ENCODE measurements around the gene OLFM3.
A peak's percentile ranks its signal among the peaks of the same experiment; 100 is the strongest.

The OLFM3 gene

GRCh38 chr1:101996825-101997465 is at the start of gene OLFM3:
OLFM3 (minus strand) TSS chr1:101996926.
- Histone ChIP-seq H3K9me3 (ENCODE audit: control insufficient read depth, insufficient read depth, low read length) (no peaks in the 10 kb centered on the region), H3K27me3 (ENCODE audit: control insufficient read depth, insufficient read depth, low read length) (peaks cover 17% of the 10 kb centered on the region), H3K27ac (ENCODE audit: low read depth, low read length) (no peak within 1 kb of the TSS), H3K4me3 (ENCODE audit: low read depth, low read length) (peak within 1 kb of the TSS; percentile 71), H3K4me1 (ENCODE audit: control insufficient read depth, insufficient read depth, low read length) (no peaks in the 10 kb centered on the region), H3K9ac (ENCODE audit: low read depth, low read length) (no peak within 1 kb of the TSS), H3K36me3 (ENCODE audit: control insufficient read depth, insufficient read depth, low read length) (no peaks in the 10 kb centered on the region)

- Histone ChIP-seq H3K4me1 (ENCODE audit: control insufficient read depth, insufficient read depth, low read length) (no peaks in the 10 kb centered on the region), H3K9ac (ENCODE audit: low read depth, low read length) (no peak overlapping the region), H3K4me3 (ENCODE audit: low read depth, low read length) (no peak overlapping the region), H3K36me3 (ENCODE audit: control insufficient read depth, insufficient read depth, low read length) (no peaks in the 10 kb centered on the region), H3K27ac (ENCODE audit: low read depth, low read length) (no peak overlapping the region), H3K27me3 (ENCODE audit: control insufficient read depth, insufficient read depth, low read length) (no peaks in the 10 kb centered on the region), H3K9me3 (ENCODE audit: control insufficient read depth, insufficient read depth, low read length) (no peaks in the 10 kb centered on the region)
Measured at GRCh38 chr1:102045752-102046151, 49.0 kb upstream of the OLFM3 start.

- H3K9ac ChIP-seq (ENCODE audit: low read depth, low read length), result no peak overlapping the region
- H3K27me3 ChIP-seq (ENCODE audit: control insufficient read depth, insufficient read depth, low read length), result no peaks in the 10 kb centered on the region
- H3K4me3 ChIP-seq (ENCODE audit: low read depth, low read length), result no peak overlapping the region
- no peaks in the 10 kb centered on the region for H3K4me1 ChIP-seq (ENCODE audit: control insufficient read depth, insufficient read depth, low read length)
- no peak overlapping the region for H3K27ac ChIP-seq (ENCODE audit: low read depth, low read length)
- H3K36me3 ChIP-seq (ENCODE audit: control insufficient read depth, insufficient read depth, low read length), result no peaks in the 10 kb centered on the region
- no peaks in the 10 kb centered on the region for H3K9me3 ChIP-seq (ENCODE audit: control insufficient read depth, insufficient read depth, low read length)
Measured at GRCh38 chr1:102032534-102032933, 35.8 kb upstream of the OLFM3 start.

GRCh38 chr1:102019530-102019929 is 22.8 kb upstream of the OLFM3 start:
- H3K9me3 ChIP-seq (ENCODE audit: control insufficient read depth, insufficient read depth, low read length), result no peaks in the 10 kb centered on the region
- H3K9ac ChIP-seq (ENCODE audit: low read depth, low read length), result no peak overlapping the region
- H3K27me3 ChIP-seq (ENCODE audit: control insufficient read depth, insufficient read depth, low read length), result no peaks in the 10 kb centered on the region
- no peaks in the 10 kb centered on the region for H3K4me1 ChIP-seq (ENCODE audit: control insufficient read depth, insufficient read depth, low read length)
- no peaks in the 10 kb centered on the region for H3K36me3 ChIP-seq (ENCODE audit: control insufficient read depth, insufficient read depth, low read length)
- no peak overlapping the region for H3K4me3 ChIP-seq (ENCODE audit: low read depth, low read length)
- no peak overlapping the region for H3K27ac ChIP-seq (ENCODE audit: low read depth, low read length)

GRCh38 chr1:102015728-102016127 is 19.0 kb upstream of the OLFM3 start:
- H3K4me3 ChIP-seq (ENCODE audit: low read depth, low read length), result no peak overlapping the region
- H3K4me1 ChIP-seq (ENCODE audit: control insufficient read depth, insufficient read depth, low read length), result no peaks in the 10 kb centered on the region
- H3K9ac ChIP-seq (ENCODE audit: low read depth, low read length), result no peak overlapping the region
- H3K27me3 ChIP-seq (ENCODE audit: control insufficient read depth, insufficient read depth, low read length), result no peaks in the 10 kb centered on the region
- H3K27ac ChIP-seq (ENCODE audit: low read depth, low read length), result no peak overlapping the region
- no peaks in the 10 kb centered on the region for H3K36me3 ChIP-seq (ENCODE audit: control insufficient read depth, insufficient read depth, low read length)
- no peaks in the 10 kb centered on the region for H3K9me3 ChIP-seq (ENCODE audit: control insufficient read depth, insufficient read depth, low read length)

GRCh38 chr1:102002057-102002456 is 5.3 kb upstream of the OLFM3 start:
- Histone ChIP-seq H3K27ac (ENCODE audit: low read depth, low read length) (no peak overlapping the region), H3K27me3 (ENCODE audit: control insufficient read depth, insufficient read depth, low read length) (peaks cover 9% of the 10 kb centered on the region; the same call in 1 of the 2 replicates), H3K4me3 (ENCODE audit: low read depth, low read length) (no peak overlapping the region), H3K9me3 (ENCODE audit: control insufficient read depth, insufficient read depth, low read length) (no peaks in the 10 kb centered on the region), H3K9ac (ENCODE audit: low read depth, low read length) (no peak overlapping the region), H3K4me1 (ENCODE audit: control insufficient read depth, insufficient read depth, low read length) (no peaks in the 10 kb centered on the region), H3K36me3 (ENCODE audit: control insufficient read depth, insufficient read depth, low read length) (no peaks in the 10 kb centered on the region)

GRCh38 chr1:101995984-101996745 is 561 bp downstream of the OLFM3 start:
- H3K4me3 ChIP-seq (ENCODE audit: low read depth, low read length), result peak overlapping the region; percentile 71
- peaks cover 17% of the 10 kb centered on the region for H3K27me3 ChIP-seq (ENCODE audit: control insufficient read depth, insufficient read depth, low read length)

GRCh38 chr1:101993710-101994109 is 3.0 kb downstream of the OLFM3 start:
- H3K27me3 ChIP-seq (ENCODE audit: control insufficient read depth, insufficient read depth, low read length), result peaks cover 17% of the 10 kb centered on the region
- no peak overlapping the region for H3K27ac ChIP-seq (ENCODE audit: low read depth, low read length)
- H3K9ac ChIP-seq (ENCODE audit: low read depth, low read length), result no peak overlapping the region
- H3K9me3 ChIP-seq (ENCODE audit: control insufficient read depth, insufficient read depth, low read length), result no peaks in the 10 kb centered on the region
- no peaks in the 10 kb centered on the region for H3K4me1 ChIP-seq (ENCODE audit: control insufficient read depth, insufficient read depth, low read length)
- no peak overlapping the region for H3K4me3 ChIP-seq (ENCODE audit: low read depth, low read length)
- H3K36me3 ChIP-seq (ENCODE audit: control insufficient read depth, insufficient read depth, low read length), result no peaks in the 10 kb centered on the region

More at GRCh38 chr1:101995984-101996745, 561 bp downstream of the OLFM3 start:
- no peaks in the 10 kb centered on the region for H3K9me3 ChIP-seq (ENCODE audit: control insufficient read depth, insufficient read depth, low read length)
- no peaks in the 10 kb centered on the region for H3K4me1 ChIP-seq (ENCODE audit: control insufficient read depth, insufficient read depth, low read length)
- no peak overlapping the region for H3K27ac ChIP-seq (ENCODE audit: low read depth, low read length)
- no peak overlapping the region for H3K9ac ChIP-seq (ENCODE audit: low read depth, low read length)
- no peaks in the 10 kb centered on the region for H3K36me3 ChIP-seq (ENCODE audit: control insufficient read depth, insufficient read depth, low read length)

- H3K4me3 ChIP-seq (ENCODE audit: low read depth, low read length), result no peak overlapping the region
- no peak overlapping the region for H3K9ac ChIP-seq (ENCODE audit: low read depth, low read length)
- peaks cover 16% of the 10 kb centered on the region for H3K27me3 ChIP-seq (ENCODE audit: control insufficient read depth, insufficient read depth, low read length)
- H3K9me3 ChIP-seq (ENCODE audit: control insufficient read depth, insufficient read depth, low read length), result no peaks in the 10 kb centered on the region
- H3K4me1 ChIP-seq (ENCODE audit: control insufficient read depth, insufficient read depth, low read length), result no peaks in the 10 kb centered on the region
- no peak overlapping the region for H3K27ac ChIP-seq (ENCODE audit: low read depth, low read length)
- no peaks in the 10 kb centered on the region for H3K36me3 ChIP-seq (ENCODE audit: control insufficient read depth, insufficient read depth, low read length)
Measured at GRCh38 chr1:101992821-101993575, 3.7 kb downstream of the OLFM3 start.

GRCh38 chr1:101980974-101981373 is 15.8 kb downstream of the OLFM3 start:
- H3K4me3 ChIP-seq (ENCODE audit: low read depth, low read length), result no peak overlapping the region

GRCh38 chr1:101977266-101977665 is 19.5 kb downstream of the OLFM3 start:
- H3K9ac ChIP-seq (ENCODE audit: low read depth, low read length), result no peak overlapping the region
- no peak overlapping the region for H3K4me3 ChIP-seq (ENCODE audit: low read depth, low read length)
- H3K27me3 ChIP-seq (ENCODE audit: control insufficient read depth, insufficient read depth, low read length), result no peaks in the 10 kb centered on the region
- H3K9me3 ChIP-seq (ENCODE audit: control insufficient read depth, insufficient read depth, low read length), result no peaks in the 10 kb centered on the region
- H3K36me3 ChIP-seq (ENCODE audit: control insufficient read depth, insufficient read depth, low read length), result no peaks in the 10 kb centered on the region
- peaks cover 3% of the 10 kb centered on the region; the same call in 1 of the 2 replicates for H3K4me1 ChIP-seq (ENCODE audit: control insufficient read depth, insufficient read depth, low read length)
- no peak overlapping the region for H3K27ac ChIP-seq (ENCODE audit: low read depth, low read length)

More at GRCh38 chr1:101980974-101981373, 15.8 kb downstream of the OLFM3 start:
- H3K4me1 ChIP-seq (ENCODE audit: control insufficient read depth, insufficient read depth, low read length), result no peaks in the 10 kb centered on the region; the same call in 1 of the 2 replicates
- no peaks in the 10 kb centered on the region for H3K36me3 ChIP-seq (ENCODE audit: control insufficient read depth, insufficient read depth, low read length)
- no peak overlapping the region for H3K9ac ChIP-seq (ENCODE audit: low read depth, low read length)
- no peak overlapping the region for H3K27ac ChIP-seq (ENCODE audit: low read depth, low read length)
- H3K27me3 ChIP-seq (ENCODE audit: control insufficient read depth, insufficient read depth, low read length), result no peaks in the 10 kb centered on the region
- no peaks in the 10 kb centered on the region for H3K9me3 ChIP-seq (ENCODE audit: control insufficient read depth, insufficient read depth, low read length)

Measured in HUES48 (cell line).